K562 (cell line): ENCODE measurements around the gene CTXND1. TPM values are rescaled to one million over a fixed set of nuclear protein-coding genes. Genes with fewer than 3 reads are reported as not detected.
A peak's percentile ranks its signal among the peaks of the same experiment; 100 is the strongest.

Experiments
- ATAC-seq: fragments of 200-7000 bp; cut with Tn5 transposase; 3 replicates; pipeline ENCODE4 v1.9.1; 2020; ENCODE audit warnings: moderate library complexity
- BruUV-seq: library from RNA; stranded (reverse); fragments of 400-500 nt; replicated peaks from 2 replicates; lab custom pipeline; 2021; lab: Mats Ljungman, UMichigan
- CTCF ChIA-PET: fragments of 300-600 bp; formaldehyde crosslinking; extraction: SDS; loops from one replicate; lab custom pipeline; 2021; ENCODE audit warnings: low intra/inter-chr PET ratio; lab: Yijun Ruan, JAX
- POLR2A ChIA-PET: fragments of 300-600, 350-650 bp; sonication (Branson Sonifier 250); formaldehyde crosslinking; extraction: SDS; loops from one replicate; lab custom pipeline; 2021; ENCODE audit warnings: antibody characterized with exemption, inconsistent platforms; lab: Yijun Ruan, JAX
- DNase-seq, 4 experiments: peaks; one replicate each; pipeline versions ENCODE4 v3.0.0 to v3.0.0-alpha.2; 2011 to 2018; ENCODE audit warnings: low spot score in 3 of 4, mixed read lengths in 3 of 4; ENCODE audit errors: extremely low read depth in 1 of 4
- FAIRE-seq: peaks from 2 replicates; lab custom pipeline; 2011; peaks lifted over from hg19 to GRCh38; lab: Jason Lieb, UNC
- H2AFZ ChIP-seq: 2 replicates; pipeline ENCODE4 v1.6.0; 2011; ENCODE audit warnings: low read depth, low read length, control low read depth, inconsistent platforms
- H3K27ac ChIP-seq: fragments of 200-600 bp; 3 replicates; pipeline ENCODE4 v1.8.0; 2011; ENCODE audit warnings: low read depth, mild to moderate bottlenecking, control low read depth, inconsistent platforms, low read length, moderate library complexity, mixed read lengths; ENCODE audit errors: extremely low read depth
- H3K27me3 ChIP-seq, 2 experiments: fragments of 300-600 bp in 1 of 2; 2 replicates in 1 of 2; 3 replicates in 1 of 2; pipeline versions ENCODE4 v1.6.0 to v1.8.0; 2011; ENCODE audit warnings: inconsistent platforms in 2 of 2, low read length in 2 of 2, mild to moderate bottlenecking in 1 of 2, mixed read lengths in 1 of 2, moderate library complexity in 1 of 2; ENCODE audit not compliant: control insufficient read depth in 2 of 2, insufficient read depth in 2 of 2
- H3K36me3 ChIP-seq: fragments of 300-600 bp; 3 replicates; pipeline ENCODE4 v1.8.0; 2011; ENCODE audit warnings: mild to moderate bottlenecking, low read length, inconsistent platforms; ENCODE audit not compliant: control insufficient read depth, insufficient read depth
- H3K4me1 ChIP-seq, 2 experiments: fragments of 200-600 bp in 1 of 2; replicated peaks in 1 of 2; 2 replicates in 1 of 2; 3 replicates in 1 of 2; pipeline versions ENCODE4 v1.5.1 to v1.8.0; 2011; ENCODE audit warnings: inconsistent platforms in 2 of 2, low read length in 2 of 2, mild to moderate bottlenecking in 1 of 2, mixed read lengths in 1 of 2, moderate library complexity in 1 of 2; ENCODE audit not compliant: control insufficient read depth in 2 of 2, insufficient read depth in 2 of 2
- H3K4me2 ChIP-seq: 2 replicates; pipeline ENCODE4 v1.6.1; 2011; ENCODE audit warnings: low read length, control low read depth, inconsistent platforms, mixed read lengths; ENCODE audit not compliant: insufficient read depth
- H3K4me3 ChIP-seq: fragments of 200-600 bp; sonication (generic), shearing (Covaris generic); 2 replicates; pipeline ENCODE4 v1.5.1; 2016; ENCODE audit warnings: control low read depth, inconsistent platforms
- H3K79me2 ChIP-seq: fragments of 200-600 bp; 3 replicates; pipeline ENCODE4 v1.8.0; 2011; ENCODE audit warnings: low read length, inconsistent platforms; ENCODE audit not compliant: control insufficient read depth, insufficient read depth
- H3K9ac ChIP-seq, 2 experiments: 2 replicates each; pipeline versions ENCODE4 v1.6.0 to v1.6.1; 2011; ENCODE audit warnings: low read depth in 2 of 2, low read length in 2 of 2, control low read depth in 1 of 2, inconsistent platforms in 1 of 2, mild to moderate bottlenecking in 1 of 2, mixed read lengths in 1 of 2; ENCODE audit not compliant: insufficient read depth in 1 of 2
- H3K9me1 ChIP-seq: one replicate; pipeline ENCODE4 v1.6.0; 2011; ENCODE audit warnings: inconsistent platforms, mild to moderate bottlenecking, low read length, moderate library complexity; ENCODE audit not compliant: control insufficient read depth, insufficient read depth
- H3K9me3 ChIP-seq: replicated peaks from 2 replicates; pipeline ENCODE4 v1.5.1; 2011; ENCODE audit warnings: low read depth, low read length, inconsistent platforms; ENCODE audit not compliant: control insufficient read depth, insufficient read depth
- H4K20me1 ChIP-seq: replicated peaks from 2 replicates; pipeline ENCODE4 v1.6.1; 2011; ENCODE audit warnings: low read length, inconsistent platforms, mixed read lengths; ENCODE audit not compliant: control insufficient read depth, insufficient read depth
- BCOR ChIP-seq: fragments of 450-650 bp; IDR thresholded peaks from 2 replicates; pipeline ENCODE4 v1.6.1; 2016
- CEBPB ChIP-seq: fragments of 450-650 bp; IDR thresholded peaks from 2 replicates; pipeline ENCODE4 v1.6.1; 2016; ENCODE audit warnings: missing genetic modification characterization, missing compliant biosample characterization
- CHD4 ChIP-seq: fragments of 200-600 bp; sonication (generic); IDR thresholded peaks from 3 replicates; pipeline ENCODE4 v1.6.1; 2012; ENCODE audit warnings: low read depth, mild to moderate bottlenecking, mixed read lengths, low read length, inconsistent platforms; ENCODE audit not compliant: insufficient read depth, insufficient replicate concordance, poor library complexity, severe bottlenecking
- HBP1 ChIP-seq: fragments of 450-650 bp; formaldehyde crosslinking; IDR thresholded peaks from 2 replicates; pipeline ENCODE4 v1.4.0; 2022; ENCODE audit warnings: missing genetic modification characterization
- HEY1 ChIP-seq: fragments of 250-450 bp; sonication (Bioruptor Pico); IDR thresholded peaks from 2 replicates; pipeline ENCODE4 v1.5.0; 2020; ENCODE audit warnings: mild to moderate bottlenecking, moderate library complexity, borderline replicate concordance
- JUND ChIP-seq, 2 experiments: IDR thresholded peaks; 2 replicates in 1 of 2; 3 replicates in 1 of 2; pipeline ENCODE4 v1.6.1; 2011; ENCODE audit warnings: borderline replicate concordance in 2 of 2, low read depth in 2 of 2, low read length in 2 of 2, improper control_type of control experiment in 1 of 2, missing biosample characterization in 1 of 2, missing genetic modification characterization in 1 of 2, missing genetic modification reagents in 1 of 2
- RAD21 ChIP-seq, 2 experiments: fragments of 250-450 bp in 1 of 2; fragments of 450-650 bp in 1 of 2; sonication (Bioruptor Pico) in 1 of 2; formaldehyde crosslinking in 1 of 2; IDR thresholded peaks in 1 of 2; conservative IDR thresholded peaks in 1 of 2; 2 replicates each; pipeline versions ENCODE4 v1.4.0 to v1.8.0; 2020 to 2022; ENCODE audit warnings: mild to moderate bottlenecking in 2 of 2, moderate library complexity in 1 of 2
- RBM25 ChIP-seq: fragments of 200-400 bp; formaldehyde crosslinking; IDR thresholded peaks from 2 replicates; pipeline ENCODE4 v1.6.1; 2018; ENCODE audit warnings: low read length, low read depth, moderate library complexity; ENCODE audit not compliant: severe bottlenecking
- RBM34 ChIP-seq: fragments of 200-400 bp; formaldehyde crosslinking; IDR thresholded peaks from 2 replicates; pipeline ENCODE4 v1.6.1; 2018; ENCODE audit warnings: low read length, borderline replicate concordance; ENCODE audit not compliant: insufficient read depth
- TFAP4 ChIP-seq: sonication (generic); formaldehyde crosslinking; IDR thresholded peaks from 2 replicates; pipeline ENCODE4 v1.8.0; 2022; ENCODE audit warnings: missing genetic modification reagents, mild to moderate bottlenecking, moderate library complexity, borderline replicate concordance
- YY1 ChIP-seq, 3 experiments: IDR thresholded peaks; 2 replicates each; pipeline ENCODE4 v1.6.1; 2011; ENCODE audit warnings: low read length in 2 of 3, mild to moderate bottlenecking in 2 of 3, moderate library complexity in 2 of 3, borderline replicate concordance in 1 of 3, control low read depth in 1 of 3, low read depth in 1 of 3; ENCODE audit not compliant: insufficient read depth in 3 of 3, insufficient replicate concordance in 2 of 3, control insufficient read depth in 1 of 3, insufficient read length in 1 of 3; ENCODE audit errors: extremely low read depth in 1 of 3
- ZBTB33 ChIP-seq: sonication (generic); formaldehyde crosslinking; IDR thresholded peaks from 2 replicates; pipeline ENCODE4 v1.8.1; 2023; ENCODE audit warnings: mild to moderate bottlenecking, missing genetic modification reagents
- WGBS: fragments of 100-300 bp; shearing (Covaris generic); methylation state at CpG from one replicate; pipeline ENCODE4 v1.1.6; 2016; ENCODE audit warnings: low coverage, mixed read lengths; ENCODE audit not compliant: insufficient coverage; ENCODE audit errors: missing lambda C conversion rate; 5-methylcytosine and 5-hydroxymethylcytosine counted together
- in situ Hi-C: fragments of 300-500 bp; cut with MboI; formaldehyde crosslinking; loops from 4 replicates; pipeline ENCODE4 v1.15.0; 2018; ENCODE audit warnings: inconsistent platforms, mixed read lengths
- intact Hi-C: fragments of 100-400 bp; cut with micrococcal nuclease; formaldehyde crosslinking; loops from 2 replicates; pipeline ENCODE4 v1.14.2; 2022
- polyA plus RNA-seq, 8 experiments: library from polyadenylated mRNA; depleted of rRNA in 4 of 8; stranded (reverse) in 5 of 8; unstranded in 3 of 8; fragments of >200 nt; fragmentation: Nextera tagmentation in 2 of 8; fragmentation: Illumina TruSeq in 1 of 8; extraction: Ambion mirVana in 2 of 8; extraction: Trizol in 1 of 8; gene quantifications; 2 replicates each; pipeline versions ENCODE4 v1.2.1 to v1.2.3, GENCODE V29; 2011 to 2014; ENCODE audit warnings: inconsistent platforms in 1 of 8, missing spikeins in 1 of 8
- total RNA-seq, 7 experiments: library from RNA; depleted of rRNA in 6 of 7; stranded (reverse); fragments of >200 nt in 6 of 7; fragmentation: Illumina TruSeq in 2 of 7; extraction: Trizol in 2 of 7; gene quantifications; 2 replicates each; pipeline versions ENCODE4 v1.2.1 to v1.2.3, GENCODE V29; 2011 to 2021; ENCODE audit warnings: low replicate concordance in 1 of 7

The CTXND1 gene
- total and polyA plus RNA-seq, 9 of the 15 experiments (the other 6 are each of a cell fraction or from before 2014, with no cell fraction given): 0.04 TPM; not detected in 7

- TF ChIP-seq YY1 (IDR thresholded peaks at IDR 0.05; ENCODE audit: borderline replicate concordance in 1 of 3, control insufficient read depth in 1 of 3, extremely low read depth in 1 of 3, insufficient read depth in 3 of 3, insufficient read length in 1 of 3, insufficient replicate concordance in 2 of 3, low read depth in 1 of 3, low read length in 2 of 3) (peak in 1 of 3 experiments; percentile 43), TFAP4 (CRISPR knock-in tag) (peak; percentile 57; the same call in 1 of the 2 replicates), RAD21 (CRISPR knock-in tag; conservative IDR thresholded peaks at IDR 0.05 in 1 of 2, IDR thresholded peaks at IDR 0.05 in 1 of 2) (peak; percentile 88 to 93), JUND (IDR thresholded peaks at IDR 0.05; ENCODE audit: borderline replicate concordance, low read depth, low read length) (peak; percentile 45), JUND (tag; IDR thresholded peaks at IDR 0.05; ENCODE audit: borderline replicate concordance, low read depth, low read length) (no peak; the same call in 2 of the 3 replicates), CEBPB (tag) (peak; percentile 99)
Observed at GRCh38 chr15:80173022-80173759, 78.8 kb downstream of the CTXND1 start (continued).

GRCh38 chr15:80172401-80172800 is 79.6 kb downstream of the CTXND1 start:
- ATAC-seq: no peak
- Histone ChIP-seq H3K27me3 (no peaks in the 10 kb centered on the region), H3K9ac (no peak overlapping the region), H3K9me1 (no peaks in the 10 kb centered on the region), H3K79me2 (no peaks in the 10 kb centered on the region), H3K36me3 (peaks cover 80% of the 10 kb centered on the region; the same call in 2 of the 3 replicates), H3K4me3 (no peak overlapping the region), H2AFZ (no peak overlapping the region), H3K27ac (no peak overlapping the region), H3K9me3 (no peaks in the 10 kb centered on the region), H3K4me1 (peaks cover 0 to 3% of the 10 kb centered on the region in 2 experiments; a peak in 1 of 5 replicates), H3K4me2 (no peak overlapping the region), H4K20me1 (no peaks in the 10 kb centered on the region)
- ChIA-PET CTCF (interaction anchor here (0.5 kb wide), 1 partner anchor 63 kb away, joined by 6 read pairs; no protein-coding TSS in a partner anchor), POLR2A (interaction anchor here (0.7 to 1.4 kb wide), 5 partner anchors 9 to 145 kb away, joined by 3 to 6 read pairs (median 4); no protein-coding TSS in a partner anchor)
- intact Hi-C loops (loop anchor here (2.0 to 10.0 kb wide), 4 partner anchors 110 to 788 kb away; no protein-coding TSS in a partner anchor), in situ Hi-C loops (loop anchor here (25.0 kb wide), 1 partner anchor 285 kb away; the partner anchor contains the start of gene MTHFS)
- no peak for DNase-seq
- no TSS peak for BruUV-seq
- FAIRE-seq: no peak
- whole genome bisulfite sequencing: 80% methylated on average over 8 of the region's 8 CpGs
- TF ChIP-seq HBP1 (no peak), HEY1 (CRISPR knock-in tag) (no peak), RBM25 (peak; percentile 80), CHD4 (peak; percentile 18), RBM34 (no peak), BCOR (peak; percentile 71; the same call in 1 of the 2 replicates), ZBTB33 (CRISPR knock-in tag) (peak; percentile 48; the same call in 1 of the 2 replicates)
